Activated CD8-positive, alpha-beta memory T cell treated with anti-CD3 and anti-CD28 coated beads, Interleukin-2, amount 50 U/mL, for 1 hour (primary cell): Measurements from ENCODE around the gene ZNF587B.
"Not testable (repeated sequence)": the region's sequence is repeated elsewhere in the genome, so short reads cannot be mapped to it uniquely, and the experiment has no call there.

ENCODE experiments used
- DNase-seq: peaks from one replicate; pipeline ENCODE4 v3.0.0-alpha.2; 2020; ENCODE audit errors: extremely low read depth

Gene ZNF587B

DNA sequence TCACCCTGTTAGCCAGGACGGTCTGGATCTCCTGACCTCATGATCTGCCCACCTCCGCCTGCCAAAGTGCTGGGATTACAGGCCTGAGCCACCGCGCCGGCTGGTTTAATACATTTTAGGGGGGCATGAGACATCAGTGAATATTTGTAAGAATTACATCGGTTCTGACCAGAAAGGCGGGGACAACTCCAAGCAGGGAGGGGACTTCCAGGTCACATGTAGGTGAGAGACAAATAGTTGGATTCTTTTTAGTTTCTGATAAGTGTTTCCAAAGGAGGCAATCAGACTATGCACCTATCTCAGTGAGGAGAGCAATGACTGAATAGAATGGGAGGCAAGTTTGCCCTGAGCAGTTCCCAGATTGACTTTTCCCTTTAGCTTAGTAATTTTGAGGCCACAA, 11.7 kb upstream of the ZNF587B start:
- no peak for DNase-seq

GRCh38 chr19:57819475-57820148, 10.5 kb upstream of the ZNF587B start:
- DNase-seq = peak; percentile 68

DNA sequence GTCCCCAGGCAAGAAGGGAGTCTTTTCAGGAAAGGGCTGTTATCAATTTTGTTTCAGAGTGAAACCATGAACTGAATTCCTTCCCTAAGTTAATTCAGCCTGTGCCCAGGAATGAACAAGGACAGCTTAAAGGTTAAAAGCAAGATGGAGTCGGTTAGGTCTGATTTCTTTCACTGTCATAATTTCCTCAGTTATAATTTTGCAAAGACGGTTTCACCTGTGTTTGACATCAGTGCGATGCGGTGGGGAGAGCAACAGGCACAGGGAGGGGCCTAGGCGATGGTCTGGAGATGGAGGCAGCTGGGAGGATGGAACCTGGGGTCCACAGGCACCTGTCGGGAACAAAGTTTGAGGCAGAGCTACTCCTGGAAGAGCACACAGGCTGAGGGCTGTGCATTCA, 9.5 kb upstream of the ZNF587B start:
- DNase-seq = no peak

- DNase-seq = not testable (repeated sequence)
These were observed 9.0 kb upstream of the ZNF587B start for GRCh38 chr19:57821095-57821494.

DNA sequence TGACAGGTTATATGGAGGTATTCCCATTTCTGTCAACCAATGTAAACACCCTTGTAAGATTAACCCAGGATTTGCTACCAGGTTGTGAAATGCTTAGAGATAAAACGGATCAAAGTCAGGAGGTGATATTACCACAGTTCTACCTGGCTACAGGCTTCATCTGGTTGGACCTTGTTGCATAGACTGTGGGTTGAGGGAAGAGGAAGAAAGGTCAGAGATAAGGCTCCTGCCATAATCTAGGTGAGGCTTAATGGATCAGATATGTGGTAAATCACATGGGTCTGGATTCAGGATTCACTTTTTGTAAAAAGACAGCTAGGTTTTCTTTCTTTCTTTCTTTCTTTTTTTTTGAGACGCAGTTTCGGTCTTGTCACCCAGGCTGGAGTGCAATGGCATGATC, 8.6 kb upstream of the ZNF587B start:
- not testable (repeated sequence) for DNase-seq

- not testable (repeated sequence) for DNase-seq
These were observed 6.9 kb upstream of the ZNF587B start for GRCh38 chr19:57823155-57823554.

DNA sequence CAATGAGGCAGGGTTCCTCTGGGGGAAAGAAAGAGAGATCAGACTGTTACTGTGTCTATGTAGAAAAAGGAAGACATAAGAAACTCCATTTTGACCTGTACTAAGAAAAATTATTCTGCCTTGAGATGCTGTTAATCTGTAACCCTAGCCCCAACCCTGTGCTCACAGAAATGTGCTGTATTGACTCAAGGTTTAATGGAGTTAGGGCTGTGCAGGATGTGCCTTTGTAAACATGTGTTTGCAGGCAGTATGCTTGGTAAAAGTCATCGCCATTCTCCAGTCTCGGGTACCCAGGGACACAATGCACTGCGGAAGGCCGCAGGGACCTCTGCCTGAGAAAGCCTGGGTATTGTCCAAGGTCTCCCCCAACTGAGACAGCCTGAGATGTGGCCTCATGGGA, 6.5 kb upstream of the ZNF587B start:
- not testable (repeated sequence) for DNase-seq

GRCh38 chr19:57825511-57825910, 4.6 kb upstream of the ZNF587B start:
- no peak for DNase-seq

GRCh38 chr19:57829316-57829715, 783 bp upstream of the ZNF587B start:
- DNase-seq = no peak

DNA sequence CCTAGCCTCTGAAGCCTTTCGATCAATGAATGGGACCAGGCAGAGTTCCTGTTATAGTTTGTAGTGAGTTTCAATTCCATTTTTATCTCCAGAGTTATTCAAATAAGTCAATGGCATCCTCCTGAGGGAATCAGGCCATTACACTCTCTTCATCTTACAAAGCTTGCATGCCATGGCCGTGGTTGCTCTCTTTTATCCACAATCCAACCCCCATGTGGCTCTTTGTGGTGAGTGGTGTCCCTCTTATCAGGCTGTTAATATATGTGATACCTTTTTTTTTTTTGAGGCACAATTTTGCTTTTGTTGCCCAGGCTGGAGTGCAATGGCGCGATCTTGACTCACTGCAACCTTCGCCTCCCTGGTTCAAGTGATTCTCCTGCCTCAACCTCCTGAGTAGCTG, 6.9 kb downstream of the ZNF587B start:
- not testable (repeated sequence) for DNase-seq

- DNase-seq = not testable (repeated sequence)
These were observed 8.6 kb downstream of the ZNF587B start for GRCh38 chr19:57838622-57839191.

- DNase-seq = no peak
These were observed 11.1 kb downstream of the ZNF587B start for GRCh38 chr19:57841122-57841763.

GRCh38 chr19:57847164-57847563, 17.1 kb downstream of the ZNF587B start:
- DNase-seq = not testable (repeated sequence)

GRCh38 chr19:57849162-57849665, 19.1 kb downstream of the ZNF587B start:
- DNase-seq = not testable (repeated sequence)

- DNase-seq = peak; percentile 68
These were observed 19.8 kb downstream of the ZNF587B start, which contains the start of gene ZNF587 for GRCh38 chr19:57849666-57850473. Gene ZNF587, plus strand, starts transcription at chr19:57849859. Its CDS starts 180 bp downstream, at chr19:57850039.

DNA sequence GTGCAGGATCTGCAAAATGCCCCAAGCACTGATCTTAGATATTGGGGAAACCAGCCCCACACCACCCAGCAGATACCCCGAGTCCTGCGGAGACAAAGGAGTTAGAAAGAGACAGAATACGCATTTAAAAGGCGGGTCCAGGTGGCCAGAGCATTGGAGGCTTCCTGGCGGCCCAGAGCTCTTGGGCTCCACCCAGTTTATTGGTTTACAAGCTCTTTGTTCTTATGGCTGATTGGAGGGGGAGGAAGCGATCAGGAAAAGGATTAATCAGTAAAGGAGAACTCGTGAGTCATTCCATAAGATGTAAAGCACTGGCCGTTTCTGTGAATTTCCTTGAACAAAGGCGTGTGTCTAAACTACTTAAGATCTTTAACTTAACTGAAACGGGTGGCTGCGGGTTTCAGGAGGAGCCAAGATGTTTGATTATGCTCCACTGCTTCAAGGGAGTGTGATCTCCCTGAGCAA, 20.5 kb downstream of the ZNF587B start:
- no peak for DNase-seq

DNA sequence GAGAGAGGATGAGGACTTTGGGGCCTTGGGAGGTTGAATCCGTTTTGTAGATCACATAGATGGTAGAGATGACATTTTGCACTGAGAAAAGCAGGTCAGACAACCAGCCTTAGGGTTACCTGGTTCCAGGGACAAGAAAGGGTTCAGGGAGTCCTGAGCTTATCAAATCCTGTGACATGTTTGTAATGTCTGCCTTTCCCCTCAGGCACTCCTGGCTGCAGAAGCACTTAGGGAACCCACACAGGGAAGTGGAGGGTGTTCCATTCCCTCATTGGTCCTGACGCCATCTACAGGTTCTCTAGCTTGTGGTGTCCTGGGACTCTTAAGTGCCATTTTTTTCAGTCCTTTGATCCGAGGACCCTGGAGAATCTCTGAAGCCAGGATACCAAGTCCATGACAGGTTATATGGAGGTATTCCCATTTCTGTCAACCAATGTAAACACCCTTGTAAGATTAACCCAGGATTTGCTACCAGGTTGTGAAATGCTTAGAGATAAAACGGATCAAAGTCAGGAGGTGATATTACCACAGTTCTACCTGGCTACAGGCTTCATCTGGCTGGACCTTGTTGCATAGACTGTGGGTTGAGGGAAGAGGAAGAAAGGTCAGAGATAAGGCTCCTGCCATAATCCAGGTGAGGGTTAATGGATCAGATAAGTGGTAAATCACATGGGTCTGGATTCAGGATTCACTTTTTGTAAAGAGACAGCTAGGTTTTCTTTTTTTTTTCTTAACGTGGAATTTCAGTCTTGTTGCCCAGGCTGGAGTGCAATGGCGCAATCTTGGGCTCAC, 21.9 kb downstream of the ZNF587B start:
- not testable (repeated sequence) for DNase-seq

GRCh38 chr19:57854117-57854516, 24.0 kb downstream of the ZNF587B start:
- not testable (repeated sequence) for DNase-seq

GRCh38 chr19:57862351-57862750, 32.3 kb downstream of the ZNF587B start:
- not testable (repeated sequence) for DNase-seq

DNA sequence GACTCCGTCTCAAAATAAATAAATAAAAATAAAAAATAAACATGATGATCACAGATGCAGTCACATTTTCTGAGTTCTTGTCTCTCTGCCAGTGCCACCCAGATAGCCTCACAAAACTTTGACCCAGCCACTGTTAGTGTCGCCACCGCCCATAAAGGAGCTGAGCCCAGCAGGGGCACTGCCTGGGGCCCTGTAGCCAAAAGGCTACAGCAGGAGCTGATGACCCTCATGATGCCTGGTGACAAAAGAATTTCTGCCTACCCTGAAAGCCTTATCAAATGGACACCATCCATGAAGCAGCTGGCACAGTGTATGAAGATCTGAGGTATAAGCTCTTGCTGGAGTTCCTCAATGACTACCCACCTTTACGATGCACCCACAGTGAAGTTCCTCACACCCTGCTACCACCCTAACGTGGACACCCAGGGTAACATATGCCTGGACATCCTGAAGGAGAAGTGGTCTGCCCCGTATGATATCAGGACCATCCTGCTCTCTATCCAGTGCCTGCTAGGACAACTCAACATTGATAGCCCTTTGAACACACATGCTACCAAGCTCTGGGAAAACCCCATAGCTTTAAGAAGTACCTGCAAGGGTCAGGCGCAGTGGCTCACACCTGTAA, 37.9 kb downstream of the ZNF587B start:
- DNase-seq = no peak
